Measurements from ENCODE around the gene SSNA1. TPM values are rescaled to one million over a fixed set of nuclear protein-coding genes. Genes with fewer than 3 reads are reported as not detected.

Gene SSNA1
- total RNA-seq, 4 donors from 2014 or later = 58.2 to 99.5 (median 76.7) TPM

GRCh38 chr9:137146527-137146918 lies 42.0 kb upstream of the SSNA1 start:
- no peak overlapping the region for H3K4me3 ChIP-seq
- peaks cover 0 to 93% (median 19%) of the 10 kb centered on the region in 4 donors for H3K27me3 ChIP-seq
- 83% methylated on average over 5 of the region's 9 CpGs for WGBS
- H3K36me3 ChIP-seq = no peaks in the 10 kb centered on the region
- H3K9me3 ChIP-seq = no peaks in the 10 kb centered on the region
- H3K4me1 ChIP-seq = no peaks in the 10 kb centered on the region
- intact Hi-C loops (cut with DNase I) = no loop called here
- no peak for DNase-seq (ENCODE audit: extremely low spot score)
- TF ChIP-seq POLR2AphosphoS5 (IDR thresholded peaks at IDR 0.05) (no peak), CTCF (IDR thresholded peaks at IDR 0.05) (no peak), POLR2A (IDR thresholded peaks at IDR 0.05; ENCODE audit: low read depth) (no peak), EP300 (IDR thresholded peaks at IDR 0.05) (no peak)
- H3K27ac ChIP-seq (replicated peaks in 1 of 4) = no peak overlapping the region

GRCh38 chr9:137147091-137147792 lies 41.2 kb upstream of the SSNA1 start:
- no peak overlapping the region for H3K4me3 ChIP-seq
- no peaks in the 10 kb centered on the region for H3K36me3 ChIP-seq
- WGBS = 84% methylated on average over 23 of the region's 26 CpGs
- intact Hi-C loops (cut with DNase I) = no loop called here
- peaks cover 0 to 86% (median 13%) of the 10 kb centered on the region in 4 donors for H3K27me3 ChIP-seq
- no peaks in the 10 kb centered on the region for H3K9me3 ChIP-seq
- DNase-seq (ENCODE audit: extremely low spot score) = no peak
- no peaks in the 10 kb centered on the region for H3K4me1 ChIP-seq
- no peak overlapping the region for H3K27ac ChIP-seq (replicated peaks in 1 of 4)
- TF ChIP-seq EP300 (IDR thresholded peaks at IDR 0.05) (no peak), POLR2A (IDR thresholded peaks at IDR 0.05; ENCODE audit: low read depth) (no peak), POLR2AphosphoS5 (IDR thresholded peaks at IDR 0.05) (no peak)

GRCh38 chr9:137147793-137148160 lies 40.7 kb upstream of the SSNA1 start:
- H3K4me1 ChIP-seq = no peaks in the 10 kb centered on the region

GRCh38 chr9:137148242-137148641 lies 40.2 kb upstream of the SSNA1 start:
- intact Hi-C loops (cut with DNase I) = no loop called here
- H3K4me3 ChIP-seq = no peak overlapping the region
- H3K36me3 ChIP-seq = no peaks in the 10 kb centered on the region
- peaks cover 0 to 76% (median 9%) of the 10 kb centered on the region in 4 donors for H3K27me3 ChIP-seq
- H3K9me3 ChIP-seq = no peaks in the 10 kb centered on the region
- WGBS = no CpG with 5 or more reads among the region's 27 CpGs
- no peak overlapping the region for H3K27ac ChIP-seq (replicated peaks in 1 of 4)
- no peaks in the 10 kb centered on the region for H3K4me1 ChIP-seq
- TF ChIP-seq POLR2A (IDR thresholded peaks at IDR 0.05; ENCODE audit: low read depth) (no peak), CTCF (IDR thresholded peaks at IDR 0.05) (no peak), EP300 (IDR thresholded peaks at IDR 0.05) (no peak), POLR2AphosphoS5 (IDR thresholded peaks at IDR 0.05) (no peak)
- DNase-seq (ENCODE audit: extremely low spot score) = no peak

More at GRCh38 chr9:137147793-137148160, 40.7 kb upstream of the SSNA1 start:
- no peak overlapping the region for H3K4me3 ChIP-seq
- TF ChIP-seq POLR2AphosphoS5 (IDR thresholded peaks at IDR 0.05) = no peak
- no peaks in the 10 kb centered on the region for H3K36me3 ChIP-seq
- H3K27ac ChIP-seq (replicated peaks in 1 of 4) = no peak overlapping the region
- 27% methylated on average over 5 of the region's 24 CpGs for WGBS
- peaks cover 0 to 80% (median 10%) of the 10 kb centered on the region in 4 donors for H3K27me3 ChIP-seq
- intact Hi-C loops (cut with DNase I) = no loop called here
- H3K9me3 ChIP-seq = no peaks in the 10 kb centered on the region
- no peak for DNase-seq (ENCODE audit: extremely low spot score)

- H3K4me3 ChIP-seq = no peak overlapping the region
- H3K27ac ChIP-seq (replicated peaks in 1 of 4) = no peak overlapping the region
- H3K27me3 ChIP-seq = peaks cover 0 to 72% (median 9%) of the 10 kb centered on the region in 4 donors
- no peaks in the 10 kb centered on the region for H3K4me1 ChIP-seq
- DNase-seq (ENCODE audit: extremely low spot score) = no peak
- intact Hi-C loops (cut with DNase I) = no loop called here
- H3K36me3 ChIP-seq = no peaks in the 10 kb centered on the region
- 82% methylated on average over 17 of the region's 19 CpGs for WGBS
- TF ChIP-seq EP300 (IDR thresholded peaks at IDR 0.05) (no peak), POLR2A (IDR thresholded peaks at IDR 0.05; ENCODE audit: low read depth) (no peak), CTCF (IDR thresholded peaks at IDR 0.05) (no peak), POLR2AphosphoS5 (IDR thresholded peaks at IDR 0.05) (no peak)
- no peaks in the 10 kb centered on the region for H3K9me3 ChIP-seq
Measured at GRCh38 chr9:137148661-137149060, 39.8 kb upstream of the SSNA1 start.
